GM21619 (cell line): ENCODE measurements around the gene DNAH10.
"Not testable (repeated sequence)": the region's sequence is repeated elsewhere in the genome, so short reads cannot be mapped to it uniquely, and the experiment has no call there.

Experiments
- ATAC-seq: cut with Tn5 transposase; IDR thresholded peaks from one replicate; pipeline ENCODE4 v1.9.1; 2021; ENCODE audit not compliant: unreplicated experiment

The DNAH10 gene

DNA sequence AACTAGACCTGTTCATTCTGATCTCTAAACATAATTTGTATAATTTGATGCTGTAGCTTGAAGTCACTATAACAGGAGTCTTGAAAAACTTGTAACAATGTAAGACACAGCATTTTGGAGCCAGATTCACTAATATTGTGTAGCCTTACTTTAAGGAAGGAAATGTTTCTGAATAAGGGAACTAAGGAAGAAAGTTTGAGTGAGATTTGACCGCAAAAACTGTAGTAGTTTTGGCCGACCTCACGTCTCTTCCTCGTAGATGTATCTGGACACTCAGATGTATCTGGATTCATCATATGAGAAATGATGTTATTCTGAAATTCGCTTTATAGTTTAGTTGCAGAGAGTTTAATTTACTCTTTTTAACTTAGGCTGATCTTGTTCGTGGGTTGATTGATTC, 13.9 kb upstream of the DNAH10 start:
- no peak for ATAC-seq

DNA sequence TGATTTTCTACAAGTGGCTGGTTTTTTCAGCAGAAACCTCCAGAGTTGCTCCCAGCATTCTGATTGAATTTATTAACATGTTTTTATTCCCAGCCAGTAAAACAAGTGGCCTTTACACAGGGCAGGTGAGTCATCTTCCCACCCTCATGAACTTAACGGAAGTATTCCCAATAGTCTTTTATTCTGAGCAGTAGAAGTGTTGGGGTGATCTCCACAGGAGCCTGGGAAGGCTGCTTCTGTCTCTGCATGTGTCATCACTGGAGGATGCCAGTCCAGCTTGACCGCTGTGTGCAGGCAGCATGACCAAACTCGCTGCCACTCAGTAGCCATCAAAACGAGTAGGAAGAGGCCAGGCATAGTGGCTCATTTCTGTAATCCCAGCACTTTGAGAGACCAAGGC, 13.4 kb upstream of the DNAH10 start:
- ATAC-seq = no peak

DNA sequence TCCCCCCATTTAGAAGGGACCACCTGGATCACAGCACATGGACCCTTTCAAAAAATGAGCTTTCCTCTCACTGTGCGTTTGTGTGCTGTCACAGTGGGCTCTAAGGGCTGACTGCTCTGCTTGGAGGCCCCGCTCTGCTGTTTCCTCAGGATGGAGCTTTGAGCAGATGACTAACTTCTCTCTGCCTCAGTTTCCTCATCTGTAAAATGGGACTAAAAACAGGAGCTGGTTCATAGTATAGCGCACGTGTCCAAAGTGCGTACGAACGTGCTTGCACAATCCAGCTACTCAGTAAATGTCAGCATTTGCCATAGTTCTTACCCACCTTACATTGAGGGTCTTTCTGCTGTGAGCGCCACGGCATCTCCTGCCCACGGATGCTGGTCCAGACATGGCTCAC, 12.7 kb upstream of the DNAH10 start:
- ATAC-seq = no peak

DNA sequence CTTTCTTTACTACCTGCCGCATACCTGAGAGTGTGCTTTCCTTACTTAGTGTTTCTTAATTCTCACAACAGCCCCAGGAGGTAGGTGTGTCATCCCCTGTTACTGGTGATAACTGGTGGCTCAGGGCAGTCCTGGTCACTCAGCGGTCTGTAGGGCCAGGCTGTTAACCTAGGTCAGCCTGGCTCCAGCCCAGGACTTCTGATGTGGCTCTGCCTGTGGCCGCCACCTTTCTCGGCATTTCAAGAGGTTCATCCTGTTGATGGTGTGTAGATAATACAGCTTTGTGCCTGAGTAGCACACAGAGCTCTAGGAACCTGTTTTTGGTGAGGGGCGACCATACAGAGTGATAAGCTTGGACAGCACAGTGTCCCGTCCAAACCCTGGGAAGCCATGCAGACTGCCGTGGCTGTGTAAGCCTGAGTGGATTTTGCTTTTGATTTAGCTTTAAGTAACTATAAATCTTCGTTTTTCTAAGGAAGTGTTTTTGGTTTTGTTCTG, 11.9 kb upstream of the DNAH10 start:
- no peak for ATAC-seq

DNA sequence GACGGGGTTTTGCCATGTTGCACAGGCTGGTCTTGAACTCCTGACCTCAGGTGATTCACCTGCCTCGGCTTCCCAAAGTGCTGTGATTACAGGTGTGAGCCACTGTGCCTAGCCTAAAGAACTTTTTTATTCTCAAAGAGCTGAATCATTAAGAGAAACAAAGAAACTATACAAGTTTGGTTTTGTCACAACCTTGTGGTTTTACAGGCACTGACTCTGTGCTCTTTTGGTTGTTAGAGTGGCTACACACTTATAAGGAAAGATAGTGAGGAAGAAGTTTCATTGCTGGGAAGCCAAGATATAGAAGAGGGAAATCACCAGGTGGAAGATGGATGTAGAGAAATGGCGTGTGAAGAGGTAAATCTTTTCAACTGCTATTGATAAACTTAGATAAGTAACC, 10.1 kb upstream of the DNAH10 start:
- ATAC-seq = no peak

DNA sequence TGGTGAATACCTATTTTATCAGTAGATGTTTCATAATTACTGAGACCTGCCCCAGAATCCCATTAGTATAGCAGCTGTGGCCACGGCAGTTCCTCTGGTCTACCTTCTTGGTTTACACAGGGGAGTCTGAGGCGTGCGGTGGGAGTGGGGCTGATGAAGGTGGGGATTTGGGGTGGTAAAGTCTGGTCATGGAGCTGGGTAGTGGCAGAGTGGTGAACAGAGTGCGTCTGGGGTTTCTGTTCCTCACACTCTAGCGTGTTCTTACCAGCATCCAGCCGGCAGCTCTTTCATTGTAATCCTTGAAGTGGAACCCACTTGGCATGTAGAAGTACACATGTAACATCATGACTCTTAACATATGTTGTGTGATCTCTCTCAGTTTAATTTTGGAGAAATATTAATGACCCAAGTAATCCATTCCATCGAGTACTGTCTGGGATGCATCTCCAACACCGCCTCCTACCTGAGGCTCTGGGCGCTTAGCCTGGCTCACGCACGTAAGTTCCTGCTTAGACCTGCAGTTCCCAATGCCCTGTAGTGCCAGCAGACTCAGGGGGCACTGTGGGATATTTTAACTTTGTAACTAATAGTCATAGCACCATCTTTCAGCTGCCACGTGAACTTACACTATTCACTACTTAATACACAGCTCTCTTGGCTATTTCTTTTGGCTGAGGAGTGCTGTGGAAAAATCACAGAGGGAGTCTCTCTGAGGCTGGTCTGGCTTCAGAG, 7.9 kb upstream of the DNAH10 start:
- ATAC-seq = no peak

DNA sequence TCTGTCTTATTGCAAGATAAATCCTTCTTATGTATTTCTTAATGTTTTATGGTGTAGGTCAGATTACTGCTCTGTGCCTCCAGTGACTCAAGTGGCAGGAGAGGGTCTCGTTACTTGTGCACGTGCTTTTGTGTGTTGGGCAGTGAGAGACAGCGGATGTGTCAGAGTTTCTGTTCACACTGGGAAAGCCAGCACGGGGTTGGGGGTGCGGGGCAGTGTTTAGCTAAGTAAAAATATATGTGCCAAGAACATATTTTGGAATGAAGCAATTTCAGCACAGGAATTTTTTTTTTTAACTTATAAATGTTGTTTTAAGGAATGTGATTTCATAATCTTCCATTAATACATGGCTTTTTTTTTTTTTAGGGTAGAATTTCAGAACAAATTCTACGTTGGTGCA, 4.5 kb upstream of the DNAH10 start:
- no peak for ATAC-seq

DNA sequence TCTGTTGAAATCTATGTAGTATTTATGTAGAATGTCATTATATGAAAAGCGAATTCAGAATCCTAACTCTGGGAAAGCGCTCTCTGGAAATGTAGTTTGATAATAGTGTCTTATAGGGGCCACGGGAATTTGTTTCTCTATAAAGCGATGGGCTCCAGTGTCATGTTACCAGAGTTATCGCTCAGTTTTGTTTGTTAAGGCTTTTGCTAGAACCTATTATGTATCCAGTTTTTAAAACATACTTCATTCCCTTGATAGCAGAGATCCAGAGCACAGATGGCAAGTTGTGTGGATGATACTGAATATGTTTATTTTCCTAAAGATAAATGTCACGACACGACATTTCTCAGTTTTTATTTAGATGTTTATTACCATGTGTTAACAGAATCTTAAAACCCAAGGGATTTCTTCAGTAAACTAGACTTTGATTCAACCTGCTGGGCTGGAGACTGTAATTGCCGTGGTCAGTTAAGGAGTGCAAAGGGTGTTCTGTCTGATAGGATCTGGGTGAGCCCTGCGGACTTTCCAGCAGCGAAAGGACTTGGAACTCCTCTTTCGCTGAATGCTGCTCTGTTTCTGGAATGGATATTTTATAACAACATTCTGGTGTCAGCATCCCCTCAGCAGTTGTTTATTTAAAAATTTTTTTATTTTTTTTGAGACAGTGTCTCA, 1.7 kb upstream of the DNAH10 start:
- no peak for ATAC-seq

DNA sequence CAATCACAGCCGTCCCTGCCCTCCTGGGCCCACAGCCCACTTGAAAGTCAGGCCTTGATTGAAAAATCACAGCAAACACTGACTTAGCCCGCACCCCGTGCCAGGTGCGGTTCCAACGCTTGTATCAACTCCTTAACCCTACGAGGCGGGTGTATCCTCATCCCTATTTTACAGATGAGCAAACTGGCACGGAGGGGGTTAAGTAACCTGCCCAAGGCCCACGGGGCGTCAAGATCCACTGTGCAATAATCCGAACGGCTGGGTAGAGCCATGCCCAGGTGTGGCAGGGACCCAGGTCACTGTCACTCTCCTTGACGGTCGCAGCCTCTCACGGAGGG, 583 bp downstream of the DNAH10 start:
- no peak for ATAC-seq

DNA sequence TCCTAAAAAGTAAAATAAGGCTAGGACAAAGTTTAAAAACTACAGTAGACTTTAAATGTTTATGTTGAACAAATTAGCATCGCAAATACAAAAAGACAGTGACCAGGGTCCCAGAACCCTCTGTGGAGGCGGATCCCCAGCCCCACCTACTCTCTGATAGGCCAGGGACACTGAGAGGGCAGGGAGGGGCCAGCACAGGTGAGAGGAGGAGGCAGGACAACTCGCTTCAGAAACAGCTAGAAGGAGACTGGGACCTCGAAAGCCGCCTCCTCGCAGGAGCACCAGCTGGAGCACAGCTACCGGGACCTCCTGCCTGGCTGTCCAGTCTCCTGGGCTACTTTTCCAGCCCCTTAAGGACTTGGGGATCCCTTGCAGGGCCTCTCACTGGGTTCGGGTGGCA, 992 bp downstream of the DNAH10 start:
- ATAC-seq = no peak

DNA sequence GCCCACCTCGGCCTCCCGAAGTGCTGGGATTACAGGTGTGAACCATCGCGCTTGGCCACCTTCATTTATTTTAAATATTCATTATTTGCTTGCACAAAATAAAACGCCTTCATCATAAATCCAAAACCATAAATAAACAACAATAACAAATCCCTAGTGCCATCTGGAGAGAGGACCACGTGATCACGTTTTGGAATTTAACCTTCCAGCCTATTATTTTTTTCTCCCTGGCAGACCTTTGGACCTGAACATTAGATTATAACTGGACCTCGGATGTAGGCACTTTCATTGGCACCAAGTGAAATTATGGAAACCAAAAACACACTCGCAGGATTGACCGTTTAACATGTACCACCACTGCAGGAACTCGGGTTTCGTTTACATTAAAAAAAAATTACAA, 2.0 kb downstream of the DNAH10 start:
- no peak for ATAC-seq

DNA sequence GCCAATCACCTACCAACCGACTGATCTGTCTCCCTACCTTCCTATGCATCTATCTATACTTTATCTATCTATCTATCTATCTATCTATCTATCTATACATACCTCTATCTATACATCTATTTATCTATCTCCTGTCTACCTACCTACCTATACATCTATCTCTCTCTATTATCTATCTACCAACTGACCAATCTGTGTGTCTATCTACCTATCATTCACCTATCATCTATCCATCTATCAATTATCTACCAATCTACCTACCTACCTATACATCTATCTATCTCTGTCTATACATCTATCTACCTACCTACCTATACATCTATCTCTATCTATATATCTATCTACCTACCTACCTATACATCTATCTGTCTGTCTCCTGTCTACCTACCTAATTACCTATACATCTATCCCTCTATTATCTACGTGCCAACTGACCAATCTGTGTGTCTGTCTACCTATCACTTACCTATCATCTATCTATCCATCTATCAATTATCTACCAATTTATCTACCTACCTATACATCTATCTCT, 3.5 kb downstream of the DNAH10 start:
- ATAC-seq = no peak

DNA sequence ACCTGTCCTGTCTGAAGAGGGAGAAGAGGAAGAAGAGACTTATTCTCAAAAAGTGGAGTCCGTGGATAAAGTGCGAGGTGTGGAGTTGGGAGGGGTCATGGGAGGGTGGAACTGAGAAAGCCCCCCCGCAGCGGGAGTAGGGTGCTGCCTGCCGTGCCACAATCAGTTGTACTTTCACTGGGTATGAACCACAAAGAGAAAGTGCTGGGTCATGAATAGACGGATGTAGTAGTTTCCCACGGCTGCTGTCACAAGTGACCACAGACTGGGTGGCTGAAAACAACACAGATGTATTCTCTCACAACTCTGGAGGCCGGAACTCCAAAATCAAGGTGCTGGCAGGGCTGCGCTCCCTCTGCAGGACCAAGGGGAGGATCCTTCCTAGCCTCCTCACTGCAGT, 5.5 kb downstream of the DNAH10 start:
- ATAC-seq = peak; percentile 82

DNA sequence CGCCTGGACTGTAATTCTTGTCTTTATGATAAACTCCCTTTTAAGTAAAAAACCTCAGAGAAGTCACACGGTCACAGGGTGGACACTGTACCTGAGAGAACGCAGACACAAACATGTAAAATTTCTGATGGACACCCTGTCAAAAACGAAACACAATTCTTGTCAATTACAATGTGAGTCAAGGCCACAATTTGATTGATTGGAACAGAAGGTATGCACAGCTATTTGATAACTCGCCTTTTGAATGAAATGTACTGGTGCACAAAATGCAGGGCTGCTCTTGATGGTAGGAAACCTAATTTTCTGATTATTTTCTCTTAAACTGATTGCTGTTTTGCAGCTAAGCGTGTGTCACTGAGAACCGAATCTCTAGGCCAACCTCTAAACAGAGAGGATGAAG, 9.2 kb downstream of the DNAH10 start:
- no peak for ATAC-seq

DNA sequence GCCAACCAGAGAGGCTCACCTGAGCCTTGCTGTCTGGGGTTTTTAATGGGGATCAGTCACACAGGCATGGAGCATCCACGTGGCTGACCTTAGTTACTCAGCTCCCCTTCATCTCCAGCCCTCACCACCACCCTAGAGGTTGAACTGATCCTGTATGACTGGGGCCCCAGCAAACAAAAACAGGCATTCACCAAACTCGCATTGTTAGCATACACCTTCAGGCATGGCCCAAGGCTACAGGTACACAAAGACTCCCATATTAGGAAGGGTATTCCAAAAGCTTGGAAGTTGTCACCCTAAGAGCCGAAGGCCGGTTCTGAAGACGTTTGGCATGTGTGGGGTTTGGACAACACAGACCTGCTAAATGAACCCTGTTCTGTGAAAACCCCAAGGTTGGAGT, 10.0 kb downstream of the DNAH10 start:
- ATAC-seq = no peak

DNA sequence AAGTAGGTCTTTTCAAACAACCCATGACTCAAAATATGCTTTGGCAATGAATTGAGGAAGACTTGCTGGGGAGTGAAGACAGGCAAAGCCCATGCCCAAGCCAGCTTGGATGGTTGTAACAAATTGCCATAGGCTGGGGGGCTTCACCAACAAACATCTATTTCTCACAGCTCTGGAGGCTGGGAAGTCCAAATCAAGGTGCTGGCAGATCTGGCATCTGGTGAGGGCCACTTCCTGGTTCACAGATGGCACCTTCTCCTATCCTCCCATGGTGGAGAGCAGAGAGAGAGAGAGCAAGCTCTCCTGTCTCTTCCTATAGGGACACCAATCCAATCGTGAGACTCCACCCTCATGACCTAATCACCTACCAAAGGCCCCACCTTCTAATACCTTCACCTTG, 11.3 kb downstream of the DNAH10 start:
- no peak for ATAC-seq

DNA sequence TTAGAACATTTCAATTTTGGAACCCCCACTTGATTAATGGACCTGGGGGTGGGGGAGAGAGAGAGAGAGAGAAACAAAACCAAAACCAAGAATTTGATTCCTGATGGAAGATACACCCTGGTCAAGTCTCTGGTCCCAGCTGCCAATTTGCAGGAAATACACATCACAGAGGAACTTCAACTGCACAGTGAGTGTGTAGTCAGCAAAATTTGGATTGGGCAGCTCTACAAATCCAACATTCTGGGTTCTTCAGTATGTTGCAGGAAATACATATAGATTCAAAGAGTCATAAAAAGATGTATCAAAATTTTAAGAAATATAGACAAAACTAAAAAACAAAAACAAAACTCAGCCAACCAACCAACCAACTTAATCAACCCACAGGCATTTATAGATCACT, 17.4 kb downstream of the DNAH10 start:
- no peak for ATAC-seq

DNA sequence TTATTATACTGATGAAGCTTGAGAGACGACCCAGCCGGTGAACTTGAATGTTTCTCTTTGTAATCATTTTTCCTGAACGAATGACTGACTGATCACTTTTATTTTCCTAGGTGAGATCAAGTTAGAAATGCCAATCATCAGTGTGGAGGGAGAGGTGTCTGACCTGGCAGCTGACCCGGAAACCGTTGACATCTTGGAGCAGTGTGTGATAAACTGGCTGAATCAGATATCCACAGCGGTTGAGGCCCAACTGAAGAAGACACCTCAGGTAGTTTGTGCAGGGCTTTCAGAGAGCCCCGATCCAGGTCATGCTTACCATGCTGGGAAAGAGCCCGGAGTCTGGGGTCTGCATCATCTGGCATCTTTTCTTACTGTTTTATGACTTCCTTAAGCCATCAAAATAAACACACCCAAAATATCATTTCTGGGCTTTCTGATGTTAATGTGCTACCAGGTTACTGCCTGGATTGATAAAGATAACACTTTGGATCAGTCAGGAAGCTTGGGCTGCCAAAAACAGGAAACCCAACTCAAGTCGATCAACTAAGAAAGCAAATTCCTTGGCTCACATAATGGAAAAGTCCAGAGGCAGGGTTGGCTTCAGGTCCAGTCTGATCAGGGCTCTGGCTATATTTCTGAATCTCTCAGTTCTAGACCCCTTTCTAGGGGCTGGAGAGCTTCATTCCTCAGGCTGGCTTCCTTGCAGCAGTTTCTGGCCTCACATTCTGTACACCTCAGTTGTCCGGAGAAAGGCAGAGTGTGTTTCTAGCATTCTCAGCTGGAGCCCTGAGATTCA, 21.1 kb downstream of the DNAH10 start:
- no peak for ATAC-seq

DNA sequence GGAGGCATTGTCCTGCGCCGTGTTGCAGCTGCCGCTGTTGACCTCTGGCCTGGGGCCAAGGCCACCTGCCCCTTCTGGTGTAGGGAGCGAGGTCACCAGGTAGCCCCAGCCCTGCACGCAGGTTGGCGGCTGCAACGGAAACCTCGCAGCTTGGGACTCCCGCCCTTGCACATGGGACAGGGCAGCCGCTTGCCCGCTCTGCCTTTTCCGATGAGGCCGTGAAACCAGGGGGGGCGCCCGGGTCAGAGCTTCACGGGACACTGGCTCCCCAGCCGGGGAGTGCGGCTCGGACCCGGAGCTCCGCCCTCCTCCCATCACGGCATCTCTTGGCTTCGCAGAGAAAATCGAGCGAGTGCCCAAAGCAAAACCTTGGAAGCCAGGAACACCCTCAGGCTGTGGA, 25.4 kb downstream of the DNAH10 start:
- no peak for ATAC-seq

DNA sequence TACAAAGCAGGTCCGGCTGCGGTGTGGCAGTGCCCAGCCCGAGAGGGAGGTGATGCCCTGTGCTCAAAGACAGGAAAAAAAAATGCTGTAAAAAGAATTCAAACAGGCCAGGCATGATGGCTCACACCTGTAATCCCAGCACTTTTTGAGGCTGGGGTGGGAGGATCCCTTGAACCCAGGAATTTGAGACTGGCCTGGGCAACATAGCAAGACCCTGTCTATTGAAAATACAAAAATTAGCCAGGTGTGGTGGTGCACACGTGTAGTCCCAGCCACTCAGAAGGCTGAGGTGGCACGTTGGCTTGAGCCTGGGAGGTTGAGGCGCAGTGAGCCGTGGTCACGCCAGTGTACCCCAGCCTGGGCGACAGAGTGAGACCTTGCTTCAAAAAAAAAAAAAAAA, 26.4 kb downstream of the DNAH10 start:
- ATAC-seq = no peak

DNA sequence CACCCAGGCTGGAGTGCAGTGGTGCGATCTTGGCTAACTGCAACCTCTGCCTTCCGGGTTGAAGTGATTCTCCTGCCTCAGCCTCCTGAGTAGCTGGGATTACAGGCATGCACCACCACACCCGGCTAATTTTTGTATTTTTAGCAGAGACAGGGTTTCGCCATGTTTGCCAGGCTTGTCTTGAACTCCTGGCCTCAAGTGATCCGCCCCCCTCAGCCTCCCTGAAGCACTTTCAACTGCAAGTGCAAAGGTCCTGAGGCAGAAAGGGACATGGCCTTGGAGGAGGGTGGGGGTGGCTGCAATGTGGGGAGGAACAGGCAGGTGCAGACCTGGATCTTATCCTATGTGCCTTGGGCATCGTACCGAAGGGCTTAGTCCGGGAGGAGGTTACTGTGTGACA, 27.3 kb downstream of the DNAH10 start:
- not testable (repeated sequence) for ATAC-seq
